Skeletal muscle satellite cell (primary cell): ENCODE measurements around the gene DGKI.
"Not testable (repeated sequence)": the region's sequence is repeated elsewhere in the genome, so short reads cannot be mapped to it uniquely, and the experiment has no call there.

Source experiments
- H3K27me3 ChIP-seq: 2 replicates; pipeline ENCODE4 v1.7.0; 2013; ENCODE audit warnings: low read length; ENCODE audit not compliant: control insufficient read depth, insufficient read depth
- H3K36me3 ChIP-seq: 2 replicates; pipeline ENCODE4 v1.7.0; 2013; ENCODE audit warnings: mild to moderate bottlenecking, control low read depth, low read length; ENCODE audit not compliant: insufficient read depth
- H3K4me1 ChIP-seq: 2 replicates; pipeline ENCODE4 v1.7.0; 2013; ENCODE audit warnings: low read length; ENCODE audit not compliant: control insufficient read depth, insufficient read depth
- H3K4me2 ChIP-seq: 2 replicates; pipeline ENCODE4 v1.7.0; 2013; ENCODE audit warnings: mild to moderate bottlenecking, low read length
- H3K4me3 ChIP-seq: 2 replicates; pipeline ENCODE4 v1.7.0; 2013; ENCODE audit warnings: low read length
- H3K9ac ChIP-seq: 2 replicates; pipeline ENCODE4 v1.7.0; 2013; ENCODE audit warnings: mild to moderate bottlenecking, low read depth, low read length, moderate library complexity
- H3K9me3 ChIP-seq: replicated peaks from 2 replicates; pipeline ENCODE4 v1.7.0; 2013; ENCODE audit warnings: mild to moderate bottlenecking, control low read depth, low read length

Gene DGKI

DNA sequence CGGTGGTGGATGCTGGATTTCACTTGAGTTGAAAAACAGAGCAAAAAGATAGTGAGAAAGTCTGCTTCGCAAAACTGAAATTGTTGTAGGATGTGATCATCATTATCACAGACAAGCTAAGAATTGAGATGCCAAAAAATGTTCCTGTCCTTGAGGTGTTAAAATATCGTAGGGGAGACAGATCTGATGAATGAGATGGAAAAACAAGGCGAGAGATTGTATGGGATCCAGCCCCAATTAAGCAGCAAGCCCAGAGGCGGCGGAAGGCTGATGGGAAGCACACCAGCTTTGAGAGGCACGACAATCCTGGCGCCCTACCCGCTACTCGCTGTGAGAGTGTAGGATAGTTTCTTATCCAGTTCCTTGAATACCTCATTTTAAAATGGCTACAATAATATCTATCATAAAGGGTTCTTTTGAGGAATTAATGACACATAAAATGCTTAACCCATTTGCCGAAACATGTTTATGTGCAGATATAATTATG, 372.2 kb downstream of the DGKI start:
- no peak overlapping the region for H3K4me2 ChIP-seq
- no peaks in the 10 kb centered on the region for H3K9me3 ChIP-seq
- peaks cover 20% of the 10 kb centered on the region for H3K4me1 ChIP-seq
- H3K9ac ChIP-seq = no peak overlapping the region
- H3K36me3 ChIP-seq = no peaks in the 10 kb centered on the region
- H3K4me3 ChIP-seq = no peak overlapping the region
- no peaks in the 10 kb centered on the region for H3K27me3 ChIP-seq

- H3K4me1 ChIP-seq = peaks cover 8% of the 10 kb centered on the region
- peaks cover 9% of the 10 kb centered on the region for H3K36me3 ChIP-seq
- H3K4me3 ChIP-seq = no peak overlapping the region
- H3K4me2 ChIP-seq = no peak overlapping the region
- no peaks in the 10 kb centered on the region for H3K27me3 ChIP-seq
- H3K9ac ChIP-seq = no peak overlapping the region
- H3K9me3 ChIP-seq = no peaks in the 10 kb centered on the region
Observed at GRCh38 chr7:137471128-137471527, 375.6 kb downstream of the DGKI start.

- Histone ChIP-seq H3K9me3 (no peaks in the 10 kb centered on the region), H3K4me2 (no peak overlapping the region), H3K9ac (no peak overlapping the region), H3K27me3 (no peaks in the 10 kb centered on the region), H3K4me3 (no peak overlapping the region), H3K36me3 (peaks cover 14% of the 10 kb centered on the region), H3K4me1 (no peaks in the 10 kb centered on the region)
Observed at GRCh38 chr7:137469858-137470257, 376.9 kb downstream of the DGKI start.

DNA sequence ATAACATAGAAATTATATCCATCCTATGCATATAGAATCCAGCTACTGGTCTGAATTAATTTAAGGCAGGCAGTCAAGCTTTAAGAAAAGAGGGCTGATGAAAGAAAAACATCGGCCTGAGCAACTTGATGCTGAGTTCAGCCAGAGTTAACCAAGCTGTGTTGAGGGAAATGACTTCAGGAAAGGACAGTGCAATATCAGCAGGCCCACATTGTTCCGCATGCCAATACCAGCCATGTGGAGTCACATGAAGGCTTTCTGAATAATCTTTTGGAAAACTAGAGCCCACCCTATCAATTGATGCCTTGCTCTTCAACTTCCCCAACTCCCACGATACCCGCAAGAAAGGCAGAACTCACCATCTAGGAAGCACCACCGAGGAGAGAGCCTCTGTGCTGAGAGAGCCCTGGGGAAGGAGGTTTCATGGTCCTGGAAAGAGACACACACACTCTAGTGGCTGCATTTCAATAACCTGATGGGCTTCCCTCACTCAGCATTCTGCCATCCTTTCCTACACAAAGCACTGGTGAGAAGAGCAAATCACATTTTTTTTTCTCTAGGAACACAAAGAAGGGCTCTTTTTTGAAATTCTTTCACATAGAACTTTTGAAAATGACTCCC, 377.5 kb downstream of the DGKI start:
- no peak overlapping the region for H3K4me3 ChIP-seq

DNA sequence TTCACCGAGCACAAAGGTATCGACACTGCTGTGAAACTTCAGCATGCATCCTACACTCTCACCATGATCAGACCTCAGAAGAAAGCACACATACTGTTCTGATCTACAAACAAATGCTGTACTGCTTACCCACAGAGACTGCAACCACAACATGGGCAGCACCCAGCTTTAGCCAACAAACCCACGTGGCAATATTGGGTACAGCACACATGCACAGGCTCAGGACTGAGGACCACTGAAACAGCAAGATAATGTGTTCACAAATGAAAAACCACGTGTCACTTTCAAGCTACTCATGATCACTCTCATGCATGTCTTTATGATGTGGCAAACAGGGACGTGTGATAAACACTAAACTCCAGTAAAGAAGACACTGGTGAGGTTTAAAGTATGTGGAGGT, 383.9 kb downstream of the DGKI start:
- Histone ChIP-seq H3K4me3 (peak overlapping the region; percentile 4), H3K4me2 (peak overlapping the region; percentile 62), H3K27me3 (no peaks in the 10 kb centered on the region), H3K4me1 (peaks cover 16% of the 10 kb centered on the region), H3K9me3 (no peaks in the 10 kb centered on the region), H3K36me3 (peaks cover 23% of the 10 kb centered on the region), H3K9ac (peak overlapping the region; percentile 34)

More for the DNA sequence above, 377.5 kb downstream of the DGKI start:
- Histone ChIP-seq H3K4me1 (no peaks in the 10 kb centered on the region), H3K27me3 (no peaks in the 10 kb centered on the region), H3K9me3 (no peaks in the 10 kb centered on the region), H3K9ac (no peak overlapping the region), H3K4me2 (no peak overlapping the region), H3K36me3 (peaks cover 18% of the 10 kb centered on the region)

DNA sequence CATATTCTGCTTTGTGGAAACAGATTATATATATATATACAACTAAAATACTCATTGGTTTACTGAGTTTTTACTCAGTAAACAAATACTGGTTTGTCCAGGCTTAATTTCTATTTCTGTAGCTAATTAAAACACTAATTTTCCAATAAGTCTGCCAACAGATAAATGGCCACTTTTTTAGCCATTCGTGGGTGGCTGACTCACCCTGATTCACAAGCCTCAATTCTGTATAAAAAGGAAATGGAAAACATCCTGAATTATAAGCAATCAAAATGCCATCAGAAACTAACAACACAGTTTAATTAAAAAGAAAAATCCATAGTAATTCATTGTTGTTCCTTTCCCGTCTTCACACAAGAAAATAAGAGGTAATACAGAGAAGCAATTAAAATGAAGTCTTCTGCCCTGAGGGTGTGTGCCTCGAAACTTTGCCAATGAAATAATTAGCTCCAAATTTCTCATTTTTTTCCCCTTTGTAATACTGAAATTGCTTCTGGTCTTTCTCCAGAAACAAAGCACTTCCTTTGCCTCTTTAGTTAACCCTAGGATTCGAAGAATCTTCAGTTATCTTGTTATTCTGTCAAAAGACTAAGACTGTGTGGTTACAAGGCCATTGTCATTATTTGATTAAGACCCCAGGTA, 384.6 kb downstream of the DGKI start:
- peaks cover 23% of the 10 kb centered on the region for H3K36me3 ChIP-seq
- H3K27me3 ChIP-seq = no peaks in the 10 kb centered on the region
- peaks cover 16% of the 10 kb centered on the region for H3K4me1 ChIP-seq
- no peaks in the 10 kb centered on the region for H3K9me3 ChIP-seq
- H3K9ac ChIP-seq = peak overlapping the region; percentile 34
- peak overlapping the region; percentile 62 for H3K4me2 ChIP-seq
- H3K4me3 ChIP-seq = peak overlapping the region; percentile 4

GRCh38 chr7:137458399-137458798, 388.4 kb downstream of the DGKI start:
- no peaks in the 10 kb centered on the region for H3K27me3 ChIP-seq
- H3K4me3 ChIP-seq = no peak overlapping the region
- H3K4me1 ChIP-seq = peaks cover 26% of the 10 kb centered on the region
- no peak overlapping the region for H3K4me2 ChIP-seq
- no peak overlapping the region for H3K9ac ChIP-seq
- H3K36me3 ChIP-seq = peaks cover 9% of the 10 kb centered on the region
- no peaks in the 10 kb centered on the region for H3K9me3 ChIP-seq

- Histone ChIP-seq H3K4me2 (no peak overlapping the region), H3K9me3 (no peaks in the 10 kb centered on the region), H3K4me3 (no peak overlapping the region), H3K36me3 (peaks cover 6% of the 10 kb centered on the region), H3K27me3 (no peaks in the 10 kb centered on the region), H3K9ac (peak overlapping the region; percentile 20), H3K4me1 (peaks cover 12% of the 10 kb centered on the region)
Observed at GRCh38 chr7:137454767-137455166, 392.0 kb downstream of the DGKI start.

GRCh38 chr7:137454246-137454724, 392.5 kb downstream of the DGKI start:
- Histone ChIP-seq H3K4me2 (no peak overlapping the region), H3K9me3 (no peaks in the 10 kb centered on the region), H3K27me3 (no peaks in the 10 kb centered on the region), H3K4me1 (peaks cover 14% of the 10 kb centered on the region), H3K4me3 (no peak overlapping the region), H3K9ac (peak overlapping the region; percentile 20), H3K36me3 (peaks cover 6% of the 10 kb centered on the region)

DNA sequence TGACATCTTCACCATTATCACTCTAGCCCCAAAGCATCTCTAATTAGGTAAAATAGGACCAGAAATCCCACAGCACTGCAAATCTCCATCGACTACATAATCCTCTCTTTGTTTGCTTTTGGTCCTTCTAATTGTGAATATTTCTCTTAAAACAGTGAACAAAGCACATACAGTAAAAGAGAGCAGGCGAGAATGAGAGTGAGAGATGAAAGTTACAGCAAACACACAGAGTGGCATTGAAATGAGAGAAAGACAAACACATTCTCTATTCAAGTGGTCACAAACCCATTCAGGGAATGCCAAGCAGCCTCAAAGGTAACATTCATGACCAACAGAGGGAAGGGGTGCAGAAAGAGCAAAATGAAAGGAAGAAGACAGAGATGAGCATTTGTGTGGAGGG, 393.4 kb downstream of the DGKI start:
- Histone ChIP-seq H3K9me3 (no peaks in the 10 kb centered on the region), H3K27me3 (no peaks in the 10 kb centered on the region), H3K4me3 (no peak overlapping the region), H3K4me1 (peaks cover 14% of the 10 kb centered on the region), H3K4me2 (no peak overlapping the region), H3K9ac (no peak overlapping the region), H3K36me3 (peaks cover 6% of the 10 kb centered on the region)

DNA sequence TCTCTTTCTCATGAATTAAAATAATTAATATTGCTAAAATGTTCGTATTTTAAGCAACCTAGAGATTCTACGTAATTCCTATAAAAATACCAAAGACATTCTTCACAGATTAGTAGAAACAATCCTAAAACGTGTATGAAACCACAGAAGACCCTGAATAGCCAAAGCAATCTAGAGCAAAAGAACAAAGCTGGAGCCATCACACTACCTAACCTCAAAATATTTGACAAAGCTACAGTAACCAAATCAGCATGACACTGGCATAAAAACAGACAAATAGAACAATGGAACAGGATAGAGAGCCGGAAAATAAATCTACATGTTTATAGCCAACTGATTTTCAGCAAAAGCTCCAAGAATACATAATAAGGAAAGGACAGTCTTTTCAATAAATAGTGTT, 397.8 kb downstream of the DGKI start:
- no peak overlapping the region for H3K9ac ChIP-seq
- H3K4me1 ChIP-seq = peaks cover 6% of the 10 kb centered on the region
- H3K27me3 ChIP-seq = no peaks in the 10 kb centered on the region
- peaks cover 11% of the 10 kb centered on the region for H3K36me3 ChIP-seq
- H3K4me3 ChIP-seq = no peak overlapping the region
- no peak overlapping the region for H3K4me2 ChIP-seq
- H3K9me3 ChIP-seq = no peaks in the 10 kb centered on the region

DNA sequence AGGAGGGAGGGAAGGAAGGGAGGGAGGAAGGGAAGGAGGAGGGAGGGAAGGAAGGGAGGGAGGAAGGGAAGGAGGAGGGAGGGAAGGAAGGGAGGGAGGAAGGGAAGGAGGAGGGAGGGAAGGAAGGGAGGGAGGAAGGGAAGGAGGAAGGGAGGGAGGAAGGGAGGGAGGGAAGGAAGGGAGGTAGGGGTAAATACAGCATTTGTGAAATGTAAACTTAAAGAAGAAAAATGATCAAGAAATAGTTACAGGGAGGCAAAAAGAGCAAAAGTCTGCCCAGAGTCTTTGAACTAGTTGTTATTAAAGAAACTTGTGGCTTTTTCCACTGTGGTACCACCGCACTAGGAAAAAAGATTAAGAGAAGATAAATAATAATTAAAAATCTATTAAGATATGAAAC, 398.2 kb downstream of the DGKI start:
- not testable (repeated sequence) for H3K4me3 ChIP-seq, H3K9ac ChIP-seq, H3K4me2 ChIP-seq, H3K27me3 ChIP-seq, H3K9me3 ChIP-seq
- peaks cover 11% of the 10 kb centered on the region for H3K36me3 ChIP-seq
- peaks cover 11% of the 10 kb centered on the region for H3K4me1 ChIP-seq
